Common myeloid progenitor, CD34-positive (primary cell): Measurements from ENCODE around the gene ADAMTS14.

Source experiments
- CTCF ChIA-PET: fragments of 350-600 bp; sonication (Branson Sonifier 250); formaldehyde crosslinking; loops from one replicate; lab custom pipeline; 2021; ENCODE audit warnings: antibody characterized with exemption; lab: Charles Lee
- POLR2A ChIA-PET: fragments of 350-600 bp; sonication (Branson Sonifier 250); formaldehyde crosslinking; loops from one replicate; lab custom pipeline; 2021; ENCODE audit warnings: antibody characterized with exemption; lab: Charles Lee
- DNase-seq, 3 donors: peaks; one replicate each; pipeline versions ENCODE4 v3.0.0 to v3.0.0-alpha.2; 2013
- H3K27ac ChIP-seq, 2 experiments: 1 replicate in 1 of 2; 2 replicates in 1 of 2; pipeline ENCODE4 v1.7.0; 2013; ENCODE audit warnings: inconsistent platforms in 2 of 2, low read length in 2 of 2, mild to moderate bottlenecking in 2 of 2, low read depth in 1 of 2, moderate library complexity in 1 of 2; ENCODE audit not compliant: severe bottlenecking in 2 of 2, insufficient read depth in 1 of 2, poor library complexity in 1 of 2
- H3K27me3 ChIP-seq, 5 experiments: replicated peaks in 2 of 5; 1 replicate in 3 of 5; 2 replicates in 2 of 5; pipeline versions ENCODE4 v1.6.1 to v1.7.0; 2013; ENCODE audit warnings: low read length in 4 of 5, mild to moderate bottlenecking in 2 of 5, moderate library complexity in 2 of 5, inconsistent platforms in 1 of 5; ENCODE audit not compliant: insufficient read depth in 5 of 5, control insufficient read depth in 4 of 5
- H3K36me3 ChIP-seq, 4 experiments: 1 replicate in 2 of 4; 2 replicates in 2 of 4; pipeline versions ENCODE4 v1.6.1 to v1.7.0; 2013; ENCODE audit warnings: low read length in 3 of 4, control low read depth in 1 of 4, mild to moderate bottlenecking in 1 of 4; ENCODE audit not compliant: control insufficient read depth in 4 of 4, insufficient read depth in 4 of 4
- H3K4me1 ChIP-seq, 4 experiments: 1 replicate in 3 of 4; 2 replicates in 1 of 4; pipeline versions ENCODE4 v1.6.1 to v1.7.1; 2013; ENCODE audit warnings: low read length in 3 of 4, mild to moderate bottlenecking in 3 of 4, control low read depth in 1 of 4, inconsistent platforms in 1 of 4, moderate library complexity in 1 of 4; ENCODE audit not compliant: control insufficient read depth in 4 of 4, insufficient read depth in 4 of 4; ENCODE audit errors: control extremely low read depth in 1 of 4
- H3K4me3 ChIP-seq, 7 experiments: 1 replicate in 4 of 7; 2 replicates in 3 of 7; pipeline versions ENCODE4 v1.5.1 to v1.7.0; 2013; ENCODE audit warnings: mild to moderate bottlenecking in 7 of 7, low read length in 6 of 7, moderate library complexity in 6 of 7, inconsistent platforms in 2 of 7, low read depth in 2 of 7, control low read depth in 1 of 7; ENCODE audit not compliant: insufficient read depth in 4 of 7, control insufficient read depth in 1 of 7; ENCODE audit errors: extremely low read depth in 1 of 7
- H3K9me3 ChIP-seq, 5 experiments: 1 replicate in 4 of 5; 2 replicates in 1 of 5; pipeline versions ENCODE4 v1.6.1 to v1.7.1; 2013; ENCODE audit warnings: low read length in 4 of 5, mild to moderate bottlenecking in 2 of 5, inconsistent platforms in 1 of 5, low read depth in 1 of 5, moderate library complexity in 1 of 5; ENCODE audit not compliant: control insufficient read depth in 4 of 5, insufficient read depth in 2 of 5; ENCODE audit errors: control extremely low read depth in 1 of 5
- WGBS: methylation state at CpG from one replicate; pipeline ENCODE4 v1.1.5; 2013; ENCODE audit not compliant: insufficient coverage; 5-methylcytosine and 5-hydroxymethylcytosine counted together

The ADAMTS14 gene

GRCh38 chr10:70656489-70656888, 15.8 kb upstream of the ADAMTS14 start:
- H3K27ac ChIP-seq, result no peak overlapping the region
- H3K4me1 ChIP-seq, result no peaks in the 10 kb centered on the region
- WGBS, result 31% methylated on average over 2 of the region's 3 CpGs
- no peaks in the 10 kb centered on the region for H3K27me3 ChIP-seq
- POLR2A ChIA-PET, result interaction anchor here (0.7 kb wide), 1 partner anchor 72 kb away, joined by 3 read pairs; no protein-coding TSS in a partner anchor
- DNase-seq, result peak in 2 of 3 donors; percentile 81 to 82
- H3K4me3 ChIP-seq, result no peak overlapping the region
- CTCF ChIA-PET, result interaction anchor here (1.0 kb wide), 1 partner anchor 108 kb away, joined by 3 read pairs; no protein-coding TSS in a partner anchor
- H3K9me3 ChIP-seq, result peaks cover 5 to 26% (median 8%) of the 10 kb centered on the region in 5 experiments
- H3K36me3 ChIP-seq, result no peaks in the 10 kb centered on the region

GRCh38 chr10:70657041-70657440, 15.3 kb upstream of the ADAMTS14 start:
- H3K36me3 ChIP-seq, result no peaks in the 10 kb centered on the region
- ChIA-PET CTCF (interaction anchor here (1.0 to 1.3 kb wide), 2 partner anchors 23 to 108 kb away, joined by 3 read pairs; no protein-coding TSS in a partner anchor), POLR2A (interaction anchor here (0.7 kb wide), 1 partner anchor 72 kb away, joined by 3 read pairs; no protein-coding TSS in a partner anchor)
- H3K4me3 ChIP-seq, result no peak overlapping the region
- 100% methylated on average over 2 of the region's 6 CpGs for WGBS
- DNase-seq, result no peak
- H3K4me1 ChIP-seq, result peaks cover 0 to 2% (median 0%) of the 10 kb centered on the region in 4 experiments
- H3K9me3 ChIP-seq, result peaks cover 4 to 21% (median 5%) of the 10 kb centered on the region in 5 experiments
- H3K27ac ChIP-seq, result no peak overlapping the region
- H3K27me3 ChIP-seq, result peaks cover 0 to 4% (median 0%) of the 10 kb centered on the region in 5 experiments

GRCh38 chr10:70658582-70659136, 13.6 kb upstream of the ADAMTS14 start:
- Histone ChIP-seq H3K4me3 (no peak overlapping the region), H3K9me3 (peaks cover 2 to 18% (median 4%) of the 10 kb centered on the region in 5 experiments), H3K27me3 (peaks cover 0 to 4% (median 0%) of the 10 kb centered on the region in 5 experiments), H3K27ac (no peak overlapping the region), H3K36me3 (no peaks in the 10 kb centered on the region), H3K4me1 (peaks cover 0 to 2% (median 0%) of the 10 kb centered on the region in 4 experiments)
- CTCF ChIA-PET, result interaction anchor here (0.7 to 1.4 kb wide), 4 partner anchors 25 to 220 kb away, joined by 3 to 4 read pairs (median 3); no protein-coding TSS in a partner anchor
- POLR2A ChIA-PET, result no interaction called here
- WGBS, result no CpG with 5 or more reads among the region's 1 CpG
- DNase-seq, result no peak

GRCh38 chr10:70659306-70659705, 13.0 kb upstream of the ADAMTS14 start:
- no peak overlapping the region for H3K27ac ChIP-seq
- WGBS, result 100% methylated on average over 1 of the region's 1 CpG
- no peaks in the 10 kb centered on the region for H3K36me3 ChIP-seq
- DNase-seq, result no peak
- ChIA-PET POLR2A (no interaction called here), CTCF (no interaction called here)
- H3K4me3 ChIP-seq, result no peak overlapping the region
- peaks cover 0 to 4% (median 0%) of the 10 kb centered on the region in 5 experiments for H3K27me3 ChIP-seq
- H3K9me3 ChIP-seq, result peaks cover 2 to 18% (median 4%) of the 10 kb centered on the region in 5 experiments
- peaks cover 0 to 2% (median 0%) of the 10 kb centered on the region in 4 experiments for H3K4me1 ChIP-seq

GRCh38 chr10:70660722-70661121, 11.6 kb upstream of the ADAMTS14 start:
- no peaks in the 10 kb centered on the region for H3K36me3 ChIP-seq
- H3K9me3 ChIP-seq, result peaks cover 2 to 18% (median 4%) of the 10 kb centered on the region in 5 experiments
- no peak overlapping the region for H3K4me3 ChIP-seq
- ChIA-PET POLR2A (no interaction called here), CTCF (no interaction called here)
- H3K27me3 ChIP-seq, result peaks cover 0 to 4% (median 0%) of the 10 kb centered on the region in 5 experiments
- H3K27ac ChIP-seq, result no peak overlapping the region
- DNase-seq, result no peak
- H3K4me1 ChIP-seq, result peaks cover 0 to 4% (median 1%) of the 10 kb centered on the region in 4 experiments
- 100% methylated on average over 3 of the region's 4 CpGs for WGBS

GRCh38 chr10:70661623-70662361, 10.5 kb upstream of the ADAMTS14 start:
- 91% methylated on average over 9 of the region's 11 CpGs for WGBS
- H3K4me3 ChIP-seq, result no peak overlapping the region
- peaks cover 0 to 4% (median 0%) of the 10 kb centered on the region in 5 experiments for H3K27me3 ChIP-seq
- ChIA-PET POLR2A (no interaction called here), CTCF (no interaction called here)
- H3K9me3 ChIP-seq, result peaks cover 2 to 18% (median 4%) of the 10 kb centered on the region in 5 experiments
- DNase-seq, result no peak
- peaks cover under 1 to 6% (median 1%) of the 10 kb centered on the region in 4 experiments for H3K4me1 ChIP-seq
- peak overlapping the region in 1 of 2 experiments; percentile 63 for H3K27ac ChIP-seq
- H3K36me3 ChIP-seq, result no peaks in the 10 kb centered on the region
